Glutamatergic neuron (in vitro differentiated cells): ENCODE results near the gene GSDMA. TPM values are rescaled to one million over a fixed set of nuclear protein-coding genes. Genes with fewer than 3 reads are reported as not detected.
A peak's percentile ranks its signal among the peaks of the same experiment; 100 is the strongest.
"Not testable (repeated sequence)": the region's sequence is repeated elsewhere in the genome, so short reads cannot be mapped to it uniquely, and the experiment has no call there.

Experiments used
- DNase-seq: peaks from one replicate; pipeline ENCODE4 v3.0.0; 2022
- H3K27ac Mint-ChIP-seq: one replicate; pipeline ENCODE4 v1.8.0; 2020; ENCODE audit warnings: mild to moderate bottlenecking, mixed read lengths, inconsistent platforms; ENCODE audit not compliant: unreplicated experiment
- H3K27me3 Mint-ChIP-seq: one replicate; pipeline ENCODE4 v1.8.0; 2020; ENCODE audit warnings: mild to moderate bottlenecking, moderate library complexity, mixed read lengths, inconsistent platforms; ENCODE audit not compliant: unreplicated experiment
- H3K36me3 Mint-ChIP-seq: one replicate; pipeline ENCODE4 v1.8.0; 2020; ENCODE audit warnings: mild to moderate bottlenecking, mixed read lengths, inconsistent platforms; ENCODE audit not compliant: unreplicated experiment
- H3K4me1 Mint-ChIP-seq: one replicate; pipeline ENCODE4 v1.8.0; 2020; ENCODE audit warnings: mild to moderate bottlenecking, low read depth, mixed read lengths, inconsistent platforms; ENCODE audit not compliant: unreplicated experiment
- H3K4me3 Mint-ChIP-seq: one replicate; pipeline ENCODE4 v1.8.0; 2020; ENCODE audit warnings: mild to moderate bottlenecking, mixed read lengths, inconsistent platforms; ENCODE audit not compliant: unreplicated experiment
- H3K9me3 Mint-ChIP-seq: one replicate; pipeline ENCODE4 v1.8.0; 2020; ENCODE audit warnings: mild to moderate bottlenecking, moderate library complexity, mixed read lengths, inconsistent platforms; ENCODE audit not compliant: unreplicated experiment
- CTCF ChIP-seq: fragments of 200-600 bp; sonication (generic); IDR thresholded peaks from one replicate; pipeline ENCODE4 v1.5.0; 2021; ENCODE audit not compliant: partially characterized antibody, unreplicated experiment
- total RNA-seq: library from RNA; stranded (reverse); fragmentation: NEBNext Ultra II Directional; extraction: Animal tissue kit (Norgen Biotek cat#: 25700); gene quantifications from one replicate; pipeline ENCODE4 v1.2.1, GENCODE V29; 2021; ENCODE audit not compliant: unreplicated experiment

GSDMA gene
- total RNA-seq, 1 donor from 2014 or later, result not detected

DNA sequence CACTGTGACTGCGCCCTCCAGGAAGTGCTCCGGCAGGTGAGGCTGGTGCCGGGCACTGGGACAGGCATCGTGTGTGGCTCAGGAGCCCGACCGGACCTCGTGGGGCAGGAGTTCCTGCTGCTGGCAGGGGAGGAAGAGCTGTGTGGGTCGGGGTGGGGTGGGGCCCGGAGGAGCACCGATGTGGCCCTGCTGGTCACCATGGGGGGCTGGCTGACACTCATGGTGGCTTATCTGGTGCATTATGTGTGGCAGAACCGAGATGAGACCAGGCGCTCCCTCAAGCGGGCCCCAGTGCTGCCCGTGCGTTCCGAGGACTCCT lies 18.5 kb upstream of the GSDMA start:
- H3K27me3 Mint-ChIP-seq, result peaks cover 2% of the 10 kb centered on the region
- H3K27ac Mint-ChIP-seq, result no peak overlapping the region
- peaks cover 12% of the 10 kb centered on the region for H3K4me1 Mint-ChIP-seq
- TF ChIP-seq CTCF, result no peak
- H3K36me3 Mint-ChIP-seq, result no peaks in the 10 kb centered on the region
- H3K9me3 Mint-ChIP-seq, result peaks cover 3% of the 10 kb centered on the region
- no peak for DNase-seq
- H3K4me3 Mint-ChIP-seq, result no peak overlapping the region

GRCh38 chr17:39946551-39947330 lies 16.1 kb upstream of the GSDMA start:
- Mint-ChIP-seq H3K4me3 (no peak overlapping the region), H3K36me3 (no peaks in the 10 kb centered on the region), H3K9me3 (peaks cover 4% of the 10 kb centered on the region), H3K4me1 (peaks cover 4% of the 10 kb centered on the region), H3K27ac (no peak overlapping the region), H3K27me3 (peaks cover 3% of the 10 kb centered on the region)
- TF ChIP-seq CTCF, result no peak
- no peak for DNase-seq

DNA sequence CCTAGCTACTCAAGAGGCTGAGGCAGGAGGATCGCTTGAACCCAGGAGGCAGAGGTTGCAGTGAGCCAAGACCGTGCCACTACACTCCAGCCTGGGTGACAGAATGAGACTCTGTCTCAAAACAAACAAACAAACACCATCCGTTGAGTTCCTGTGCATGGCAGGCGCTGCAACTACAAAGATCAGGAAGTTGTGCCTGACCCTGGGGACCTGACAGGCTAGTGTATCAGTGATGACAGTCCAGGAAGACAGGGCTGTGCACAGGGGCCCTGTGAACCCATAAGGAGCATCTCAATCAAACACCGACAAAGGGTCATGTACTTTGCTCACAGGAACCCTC lies 14.3 kb upstream of the GSDMA start:
- not testable (repeated sequence) for H3K27me3 Mint-ChIP-seq, H3K4me3 Mint-ChIP-seq, H3K9me3 Mint-ChIP-seq, H3K36me3 Mint-ChIP-seq, H3K4me1 Mint-ChIP-seq, DNase-seq, H3K27ac Mint-ChIP-seq

GRCh38 chr17:39949028-39949427 lies 13.8 kb upstream of the GSDMA start:
- H3K9me3 Mint-ChIP-seq, result peaks cover 5% of the 10 kb centered on the region
- peak overlapping the region; percentile 38 for H3K27ac Mint-ChIP-seq
- no peak for TF ChIP-seq CTCF
- peaks cover 4% of the 10 kb centered on the region for H3K4me1 Mint-ChIP-seq
- DNase-seq, result no peak
- no peak overlapping the region for H3K4me3 Mint-ChIP-seq
- H3K36me3 Mint-ChIP-seq, result no peaks in the 10 kb centered on the region
- H3K27me3 Mint-ChIP-seq, result peaks cover 5% of the 10 kb centered on the region

DNA sequence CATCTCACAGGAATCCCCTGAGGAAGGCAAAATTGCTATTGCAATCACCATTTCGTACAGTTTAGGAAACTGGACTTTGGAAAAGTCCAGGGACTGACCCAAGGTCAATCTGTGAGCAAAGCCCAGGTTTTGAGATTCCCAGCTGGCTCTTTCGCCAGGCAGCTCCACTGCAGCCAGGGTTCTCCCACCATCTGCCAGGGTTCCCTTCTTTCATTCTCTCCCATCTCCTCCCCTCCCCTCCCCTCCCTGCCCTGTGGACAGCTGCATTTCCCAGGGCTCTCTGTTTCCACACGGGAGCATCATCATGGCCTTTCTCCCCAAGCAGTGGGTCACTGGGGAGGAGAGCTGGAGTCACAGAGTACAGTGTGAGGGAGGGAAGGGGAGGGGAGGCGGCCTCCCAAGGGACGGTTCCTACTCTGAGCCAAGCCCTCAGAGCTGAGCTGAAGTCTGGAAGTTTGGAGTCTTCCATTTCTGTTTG lies 11.9 kb upstream of the GSDMA start:
- peaks cover 4% of the 10 kb centered on the region for H3K4me1 Mint-ChIP-seq
- no peaks in the 10 kb centered on the region for H3K36me3 Mint-ChIP-seq
- peaks cover 4% of the 10 kb centered on the region for H3K27me3 Mint-ChIP-seq
- no peak for TF ChIP-seq CTCF
- peak; percentile 46 for DNase-seq
- H3K9me3 Mint-ChIP-seq, result peaks cover 8% of the 10 kb centered on the region
- H3K27ac Mint-ChIP-seq, result peak overlapping the region; percentile 48
- H3K4me3 Mint-ChIP-seq, result no peak overlapping the region
